Measurements from ENCODE around the gene C16orf46.

C16orf46 gene

GRCh38 chr16:81073560-81074330 lies 3.3 kb downstream of the C16orf46 start:
- FAIRE-seq, result no peak

DNA sequence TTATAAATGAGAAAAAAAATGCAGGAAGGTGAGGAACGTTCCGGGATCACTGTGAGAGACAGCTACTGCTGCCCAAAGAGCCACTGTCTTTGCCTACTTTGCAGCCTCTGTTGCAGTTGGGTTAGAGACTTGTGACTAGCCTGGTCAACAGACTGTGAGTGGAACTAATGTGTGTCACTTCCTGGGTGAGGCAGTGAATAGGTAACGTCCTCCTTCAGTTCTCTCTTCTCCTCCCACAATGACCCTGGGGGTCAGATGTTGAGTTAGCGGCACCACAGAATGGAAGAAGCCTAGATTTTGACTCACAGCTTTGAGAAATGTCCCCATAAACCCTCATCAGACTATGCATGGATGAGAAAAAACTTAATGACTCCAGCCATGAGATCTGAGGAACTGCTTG lies 5.2 kb downstream of the C16orf46 start:
- no peak for FAIRE-seq

- no peak for FAIRE-seq
Measured at GRCh38 chr16:81070979-81071378, 6.1 kb downstream of the C16orf46 start.

DNA sequence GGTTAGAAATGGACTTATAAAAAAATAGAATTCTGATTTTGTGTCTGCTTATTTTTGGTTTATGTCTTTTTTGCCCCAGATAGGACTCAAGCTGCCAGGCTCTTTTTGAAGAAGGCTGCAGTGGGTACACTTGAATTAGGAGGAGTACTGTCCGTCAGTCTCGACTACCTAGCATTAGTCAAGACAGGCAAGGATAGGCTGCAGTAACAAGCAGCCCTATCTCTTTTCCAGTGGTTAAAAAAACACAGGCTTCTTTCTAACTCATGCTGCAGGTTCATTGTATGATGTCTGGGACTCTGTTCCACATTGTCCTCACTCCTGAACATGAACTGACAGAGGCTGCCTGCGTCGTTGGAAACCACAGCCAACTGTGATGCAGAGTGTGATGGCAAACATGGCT lies 8.0 kb downstream of the C16orf46 start:
- FAIRE-seq, result no peak

GRCh38 chr16:81067166-81067565 lies 9.9 kb downstream of the C16orf46 start:
- FAIRE-seq, result no peak

DNA sequence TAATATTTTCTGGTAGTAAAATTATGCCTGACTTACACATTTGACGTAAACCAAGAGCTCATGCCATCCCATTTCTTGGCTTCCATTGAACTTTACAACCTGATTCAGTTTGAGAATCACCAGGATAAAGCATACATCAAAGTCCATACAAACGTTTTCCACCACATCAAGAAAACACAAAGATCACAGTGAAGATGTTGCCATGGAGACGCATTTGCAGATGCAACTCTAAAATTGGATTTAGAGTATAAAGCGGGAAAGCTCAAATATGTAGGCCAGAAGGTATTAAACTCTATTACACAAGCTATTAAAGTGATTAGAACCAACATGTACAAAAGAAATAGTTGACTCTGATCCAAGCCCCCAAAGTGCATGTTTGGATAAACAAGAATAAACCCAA lies 10.4 kb downstream of the C16orf46 start:
- FAIRE-seq, result no peak

DNA sequence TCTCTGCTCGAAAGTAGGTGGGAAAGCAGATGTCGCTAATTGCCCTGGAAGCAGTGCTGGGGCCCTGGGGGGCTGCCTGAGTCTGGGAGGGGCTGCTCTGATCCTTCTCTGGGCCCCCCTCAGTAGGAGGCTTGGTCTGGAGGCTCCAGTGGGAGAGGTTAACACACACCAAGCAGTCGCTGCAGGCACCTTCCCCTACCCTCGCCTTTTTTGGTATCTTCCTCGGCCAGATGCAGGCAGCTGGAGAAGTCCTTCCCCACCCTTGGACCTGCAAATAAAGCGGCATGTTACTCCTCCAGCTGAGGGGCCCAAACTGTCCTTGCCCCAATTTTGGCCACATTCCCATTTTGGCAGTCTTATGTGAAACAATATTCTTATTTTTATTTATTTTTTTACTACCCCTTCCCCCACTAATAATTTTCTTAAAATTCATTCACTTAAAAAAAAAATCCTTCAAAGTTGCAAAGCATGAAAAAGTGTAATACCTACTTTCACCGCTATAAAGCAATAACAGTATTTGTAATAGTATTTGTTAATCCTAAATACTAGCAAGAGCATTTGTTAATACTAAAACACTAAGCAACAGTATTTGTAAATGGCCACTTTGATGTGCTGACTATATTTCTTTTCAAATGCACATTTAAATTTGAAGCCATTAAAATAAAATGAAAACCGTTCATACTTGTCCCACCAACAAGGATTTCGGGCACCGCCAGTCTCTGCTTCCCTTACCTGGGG lies 15.0 kb downstream of the C16orf46 start:
- no peak for FAIRE-seq

DNA sequence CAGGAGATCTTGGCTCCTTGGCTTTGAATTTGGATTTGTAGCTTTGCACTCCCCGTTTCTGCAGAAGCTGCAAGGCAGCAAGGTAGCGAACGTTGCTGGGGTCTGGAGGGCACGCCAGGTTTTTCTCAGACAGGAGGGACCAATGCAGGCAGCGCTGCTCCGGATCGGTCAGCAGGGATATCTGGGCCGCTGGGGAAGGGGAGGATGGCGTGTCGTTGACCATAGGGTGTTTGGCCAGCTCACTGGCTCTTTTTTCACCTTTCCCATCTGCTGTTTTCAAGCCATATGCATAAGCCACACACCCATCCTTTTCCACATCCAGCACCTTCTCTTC lies 15.8 kb downstream of the C16orf46 start:
- FAIRE-seq, result no peak

- no peak for FAIRE-seq
Measured at GRCh38 chr16:81060576-81061306, 16.3 kb downstream of the C16orf46 start.

- no peak for FAIRE-seq
Measured at GRCh38 chr16:81053761-81054160, 23.3 kb downstream of the C16orf46 start.

DNA sequence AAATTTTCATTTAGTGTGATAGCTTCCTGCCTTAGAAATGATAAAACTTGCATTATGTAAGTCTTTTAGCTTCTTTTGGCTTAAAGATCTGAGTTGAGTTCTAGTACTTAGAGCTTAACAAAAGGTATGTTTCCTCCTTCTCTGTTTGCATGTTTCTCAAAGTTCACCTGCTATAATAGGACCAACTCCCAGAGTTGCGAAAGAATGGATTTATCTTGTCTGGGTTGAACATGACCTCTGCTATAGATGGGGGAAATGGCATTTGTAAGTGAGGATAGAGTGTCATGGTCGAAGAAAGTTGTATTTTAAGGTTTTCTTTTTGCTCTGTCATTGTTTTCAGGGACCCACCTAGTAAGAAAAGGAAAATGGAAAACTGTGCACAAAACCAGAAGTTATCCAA lies 34.2 kb downstream of the C16orf46 start:
- no peak for FAIRE-seq

DNA sequence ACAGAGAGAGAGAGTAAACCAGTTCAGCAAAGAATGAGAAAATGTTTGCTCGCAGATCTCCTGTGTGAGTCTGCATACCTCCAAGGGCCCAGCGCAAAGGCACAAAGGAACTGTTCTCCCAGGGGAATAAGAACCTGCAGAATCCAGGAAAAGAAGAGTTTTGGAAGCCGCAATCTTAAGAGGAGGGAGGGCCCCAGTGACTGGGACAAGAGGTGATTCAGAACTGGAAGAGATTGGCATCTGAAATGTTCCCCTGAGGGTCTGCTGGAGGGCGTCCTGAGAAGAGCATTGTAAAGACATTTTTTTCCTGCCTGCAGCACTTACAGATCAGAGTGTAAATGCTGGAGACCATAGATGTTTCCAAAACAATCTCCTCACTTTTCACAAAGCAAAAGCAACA lies 35.3 kb downstream of the C16orf46 start:
- FAIRE-seq, result no peak

DNA sequence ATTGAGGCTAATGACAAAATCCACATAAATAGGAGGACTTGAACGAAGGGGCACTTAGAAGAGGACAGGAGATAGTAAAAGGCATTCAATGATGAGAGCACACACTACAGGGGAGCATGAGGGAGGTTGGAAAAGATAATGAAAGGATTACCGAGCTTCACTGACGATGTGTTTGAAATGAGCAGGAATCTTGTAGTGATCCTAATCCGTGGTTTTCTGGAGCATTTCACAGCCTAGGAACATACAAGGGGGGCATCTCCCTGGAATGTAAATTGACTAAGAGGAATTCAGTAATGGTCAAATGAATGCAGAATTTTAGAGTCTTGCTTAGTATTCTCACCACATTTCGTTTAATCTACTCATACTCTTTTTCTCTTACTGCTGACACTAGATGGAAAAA lies 36.2 kb downstream of the C16orf46 start:
- FAIRE-seq, result no peak

DNA sequence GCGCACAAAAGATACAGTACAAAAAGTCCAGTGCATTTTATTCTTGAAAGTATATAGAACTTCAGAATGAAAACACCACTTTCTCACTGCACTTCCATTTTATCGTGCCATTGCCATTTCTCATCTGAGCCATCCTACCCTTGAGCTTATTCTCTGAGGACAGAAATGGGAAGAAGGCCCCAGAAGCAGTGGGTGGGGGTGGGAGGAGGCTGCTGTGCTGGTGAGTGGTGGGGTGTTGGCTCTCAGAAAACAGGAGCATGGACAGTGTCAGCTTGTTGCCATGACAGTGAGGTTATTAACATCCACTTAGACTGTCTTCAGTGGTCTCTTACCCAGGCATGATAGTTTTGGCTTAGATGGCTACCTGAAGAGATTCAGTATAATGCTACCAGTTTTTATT lies 36.9 kb downstream of the C16orf46 start:
- no peak for FAIRE-seq

DNA sequence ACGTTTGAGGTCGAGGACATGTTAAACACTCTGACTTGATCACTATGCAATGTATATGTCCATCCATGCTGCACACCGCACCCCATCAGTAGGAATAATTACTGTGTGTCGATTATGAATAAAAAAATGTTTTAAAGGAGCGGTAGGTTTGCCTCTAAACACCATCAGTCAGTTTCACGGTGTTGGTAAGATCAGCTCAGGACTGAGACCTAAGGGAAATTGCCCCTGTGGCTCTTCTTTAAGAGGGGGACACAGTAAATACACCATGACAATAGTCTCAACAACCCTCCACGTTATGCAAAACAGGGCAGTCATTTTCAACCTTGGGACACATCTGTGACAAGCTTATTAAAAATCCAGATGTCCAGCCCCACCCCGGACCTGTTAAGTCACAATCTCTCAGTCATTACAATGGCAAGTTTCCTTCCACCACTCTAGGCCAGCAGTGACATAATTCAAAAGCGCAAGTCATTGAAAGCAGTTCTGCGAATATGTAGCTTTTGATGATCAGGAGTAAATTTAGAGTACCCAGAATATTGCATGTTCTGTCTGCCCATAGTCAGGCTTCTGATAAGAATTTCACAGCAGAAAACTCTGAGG lies 40.2 kb downstream of the C16orf46 start:
- FAIRE-seq, result no peak

DNA sequence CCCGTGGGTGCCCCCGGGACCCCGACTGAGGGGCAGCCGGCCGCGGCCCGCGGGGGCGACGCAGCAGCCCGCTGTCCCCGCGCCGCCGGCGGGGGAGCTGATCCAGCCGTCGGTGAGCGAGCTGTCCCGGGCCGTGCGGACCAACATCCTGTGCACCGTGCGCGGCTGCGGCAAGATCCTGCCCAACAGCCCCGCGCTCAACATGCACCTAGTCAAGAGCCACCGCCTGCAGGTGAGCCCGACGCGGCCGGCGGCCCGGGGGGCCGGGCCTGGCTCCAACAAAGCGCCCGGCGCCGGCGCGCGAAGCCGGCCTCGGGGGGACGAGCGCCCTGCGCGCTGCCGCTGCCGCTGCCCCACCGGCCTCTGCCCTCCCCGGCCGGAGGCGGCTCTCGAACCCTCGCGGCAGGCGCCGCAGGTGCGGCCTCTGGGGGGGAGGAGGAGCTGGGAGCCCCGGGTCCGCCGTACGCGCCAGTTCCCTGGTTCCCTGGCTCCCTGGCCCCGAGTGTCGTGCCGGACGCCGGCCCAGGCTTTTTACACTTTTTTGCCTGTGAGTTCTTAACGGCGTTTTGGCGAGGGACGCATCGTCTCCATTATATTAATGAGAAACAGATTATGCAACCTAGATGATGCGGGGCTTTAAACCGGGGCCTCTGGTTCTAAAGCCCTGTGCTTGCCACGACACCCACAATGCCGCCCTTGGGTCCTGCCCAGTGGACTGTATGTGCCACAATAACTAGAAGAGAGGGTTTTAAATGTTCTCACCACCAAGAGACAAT lies 40.9 kb downstream of the C16orf46 start:
- FAIRE-seq, result no peak

DNA sequence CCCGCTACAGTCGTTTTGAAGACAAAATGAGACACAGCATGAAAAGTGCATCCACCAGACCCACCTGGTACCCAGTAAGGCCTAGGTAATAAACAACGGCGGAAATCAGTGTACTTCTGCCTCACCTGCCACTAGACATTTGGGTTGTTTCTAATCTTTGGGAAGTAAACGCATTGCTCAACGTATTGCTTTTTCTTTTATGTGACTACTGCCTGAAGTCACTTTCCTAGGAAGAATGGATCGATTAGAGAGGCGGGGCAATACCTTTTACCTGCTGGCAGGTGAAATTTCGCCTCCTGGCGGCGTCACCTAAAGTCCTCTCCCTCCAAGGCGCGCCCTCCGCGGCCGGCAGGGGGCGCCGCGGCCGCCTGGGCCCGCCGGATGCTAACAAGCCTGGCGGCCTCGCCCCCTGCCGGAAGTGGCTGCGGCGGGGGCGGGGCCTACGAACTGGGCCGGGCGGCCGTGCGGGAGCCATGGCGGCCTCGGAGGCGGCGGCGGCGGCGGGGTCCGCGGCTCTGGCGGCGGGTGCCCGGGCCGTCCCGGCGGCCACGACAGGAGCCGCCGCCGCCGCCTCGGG lies 41.6 kb downstream of the C16orf46 start, which contains the start of gene ATMIN:
ATMIN (plus strand) TSS at position 445 of the 577 bp plus-strand sequence; CDS start at position 474, 29 bp downstream.
- FAIRE-seq, result no peak

DNA sequence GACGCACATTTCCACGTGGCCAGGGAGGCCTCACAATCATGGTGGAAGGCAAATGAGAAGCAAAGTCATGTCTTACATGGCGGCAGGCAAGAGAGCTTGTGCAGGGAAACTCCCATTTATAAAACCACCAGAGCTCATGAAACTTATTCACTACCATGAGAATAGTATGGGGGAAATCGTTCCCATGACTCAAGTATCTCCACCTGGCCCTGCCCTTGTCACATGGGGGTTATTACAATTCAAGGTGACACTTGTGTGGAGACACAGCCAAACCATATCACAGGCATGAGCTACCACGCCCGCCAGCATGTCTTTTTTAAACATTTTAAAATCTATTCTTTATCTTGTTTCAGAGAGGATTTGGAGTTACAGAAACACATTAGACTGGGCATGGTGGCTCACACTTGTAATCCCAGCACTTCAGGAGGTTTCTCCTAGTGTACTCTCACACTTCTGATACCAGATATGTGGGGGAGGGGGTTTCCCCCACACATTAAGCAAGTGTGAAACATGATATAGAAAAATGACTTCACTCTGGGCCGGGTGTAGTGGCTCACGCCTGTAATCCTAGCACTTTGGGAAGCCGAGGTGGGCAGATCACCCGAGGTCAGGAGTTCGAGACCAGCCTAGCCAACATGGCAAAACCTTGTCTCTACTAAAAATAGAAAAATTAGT lies 47.0 kb downstream of the C16orf46 start:
- FAIRE-seq, result no peak

GRCh38 chr16:81026429-81026828 lies 50.6 kb downstream of the C16orf46 start:
- no peak for FAIRE-seq

- FAIRE-seq, result no peak
Measured at GRCh38 chr16:81018496-81018895, 58.5 kb downstream of the C16orf46 start.

- FAIRE-seq, result no peak
Measured at GRCh38 chr16:81014672-81015071, 62.4 kb downstream of the C16orf46 start.

- no peak for FAIRE-seq
Measured at GRCh38 chr16:81012974-81013373, 64.1 kb downstream of the C16orf46 start.
